Measurements from ENCODE around the gene GIPR. TPM values are rescaled to one million over a fixed set of nuclear protein-coding genes. Genes with fewer than 3 reads are reported as not detected.

The GIPR gene
- total RNA-seq, 1 experiment from 2014 or later: not detected

DNA sequence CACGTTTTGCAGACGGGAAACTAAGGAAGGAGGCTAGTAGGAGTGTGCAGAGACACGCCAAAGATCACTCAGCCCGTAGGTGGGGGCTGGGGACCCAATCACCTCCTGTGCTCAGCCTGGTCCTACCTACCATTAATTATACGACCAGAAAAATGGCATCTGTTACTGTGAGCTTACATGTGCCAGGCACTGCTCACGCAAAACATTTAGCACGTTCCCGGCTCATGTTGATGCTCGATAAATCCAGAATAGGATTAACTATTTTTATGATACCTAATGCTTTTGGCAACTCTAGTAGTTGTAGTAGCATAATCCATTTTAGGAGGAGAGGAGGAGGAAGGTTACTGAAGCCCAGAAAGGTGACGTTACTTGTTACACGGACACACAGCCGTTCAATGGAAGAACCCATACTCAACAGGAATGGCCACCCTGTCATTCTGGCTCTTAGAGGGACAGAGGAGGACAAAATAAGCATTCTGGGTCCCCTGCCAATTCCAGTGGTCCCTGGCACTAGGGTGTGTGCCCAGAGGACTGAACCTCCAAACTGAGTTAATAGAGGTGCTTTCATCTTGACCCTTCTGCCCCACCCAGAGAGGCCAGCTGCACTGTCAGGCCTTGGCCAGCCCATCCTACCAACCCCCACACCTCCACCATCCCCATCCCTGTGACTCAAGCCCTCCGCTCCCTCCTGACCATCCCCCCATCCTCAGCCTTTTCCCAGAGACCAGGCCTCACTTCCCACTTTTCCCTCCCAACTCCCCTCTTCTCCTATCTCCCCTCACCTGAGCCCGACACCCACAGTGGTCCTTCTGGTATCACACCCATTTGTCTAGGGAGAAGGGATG, 23.9 kb upstream of the GIPR start:
- no peak for TF ChIP-seq CTCF (IDR thresholded peaks at IDR 0.05; ENCODE audit: unreplicated experiment)
- Mint-ChIP-seq H3K36me3 (ENCODE audit: insufficient read depth, unreplicated experiment) (peaks cover 4% of the 10 kb centered on the region), H3K4me3 (ENCODE audit: unreplicated experiment) (no peak overlapping the region), H3K27me3 (ENCODE audit: insufficient read depth, unreplicated experiment) (no peaks in the 10 kb centered on the region), H3K9me3 (ENCODE audit: unreplicated experiment) (no peaks in the 10 kb centered on the region), H3K4me1 (ENCODE audit: insufficient read depth, unreplicated experiment) (peaks cover 31% of the 10 kb centered on the region), H3K27ac (ENCODE audit: low read depth, unreplicated experiment) (no peak overlapping the region)
- intact Hi-C loops (cut with micrococcal nuclease): loop anchor here (1.0 to 5.0 kb wide), 6 partner anchors 38 to 205 kb away; partner anchors contain the start of gene VASP
- no TSS peak for BruUV-seq (replicated peaks)
- ChIA-PET POLR2A (interaction anchor here (0.9 to 6.2 kb wide), 5 partner anchors 10 to 66 kb away, joined by 3 to 71 read pairs (median 19); no protein-coding TSS in a partner anchor), CTCF (interaction anchor here (0.6 to 5.3 kb wide), 15 partner anchors 13 to 1514 kb away, joined by 3 to 99 read pairs (median 4); no protein-coding TSS in a partner anchor)
- DNase-seq (ENCODE audit: unreplicated experiment): no peak

GRCh38 chr19:45645068-45645630, 22.9 kb upstream of the GIPR start:
- no peak for DNase-seq (ENCODE audit: unreplicated experiment)
- Mint-ChIP-seq H3K27me3 (ENCODE audit: insufficient read depth, unreplicated experiment) (no peaks in the 10 kb centered on the region), H3K4me1 (ENCODE audit: insufficient read depth, unreplicated experiment) (peaks cover 31% of the 10 kb centered on the region), H3K9me3 (ENCODE audit: unreplicated experiment) (no peaks in the 10 kb centered on the region), H3K36me3 (ENCODE audit: insufficient read depth, unreplicated experiment) (peaks cover 4% of the 10 kb centered on the region), H3K27ac (ENCODE audit: low read depth, unreplicated experiment) (no peak overlapping the region), H3K4me3 (ENCODE audit: unreplicated experiment) (peak overlapping the region; percentile 61)
- POLR2A ChIA-PET: interaction anchor here (0.9 to 1.7 kb wide), 5 partner anchors 14 to 51 kb away, joined by 3 to 9 read pairs (median 5); partner anchors contain the start of genes GIPR, QPCTL and SNRPD2
- TF ChIP-seq CTCF (IDR thresholded peaks at IDR 0.05; ENCODE audit: unreplicated experiment): no peak
- intact Hi-C loops (cut with micrococcal nuclease): no loop called here
- BruUV-seq (replicated peaks): no TSS peak
- CTCF ChIA-PET: interaction anchor here (0.6 to 1.1 kb wide), 3 partner anchors 54 to 171 kb away, joined by 3 to 4 read pairs (median 3); no protein-coding TSS in a partner anchor

GRCh38 chr19:45645631-45646344, 22.2 kb upstream of the GIPR start:
- no peak for TF ChIP-seq CTCF (IDR thresholded peaks at IDR 0.05; ENCODE audit: unreplicated experiment)
- Mint-ChIP-seq H3K27ac (ENCODE audit: low read depth, unreplicated experiment) (no peak overlapping the region), H3K4me3 (ENCODE audit: unreplicated experiment) (peak overlapping the region; percentile 61), H3K36me3 (ENCODE audit: insufficient read depth, unreplicated experiment) (peaks cover 3% of the 10 kb centered on the region), H3K27me3 (ENCODE audit: insufficient read depth, unreplicated experiment) (no peaks in the 10 kb centered on the region), H3K4me1 (ENCODE audit: insufficient read depth, unreplicated experiment) (peaks cover 29% of the 10 kb centered on the region), H3K9me3 (ENCODE audit: unreplicated experiment) (no peaks in the 10 kb centered on the region)
- DNase-seq (ENCODE audit: unreplicated experiment): peak; percentile 81
- CTCF ChIA-PET: interaction anchor here (0.6 to 1.1 kb wide), 6 partner anchors 35 to 160 kb away, joined by 3 to 7 read pairs (median 4); no protein-coding TSS in a partner anchor
- intact Hi-C loops (cut with micrococcal nuclease): no loop called here
- POLR2A ChIA-PET: interaction anchor here (0.7 to 1.7 kb wide), 6 partner anchors 15 to 62 kb away, joined by 3 to 9 read pairs (median 4); partner anchors contain the start of genes GIPR, QPCTL and SNRPD2
- no TSS peak for BruUV-seq (replicated peaks)
